Measurements from ENCODE around the gene GPR171.
"Not testable (repeated sequence)": the region's sequence is repeated elsewhere in the genome, so short reads cannot be mapped to it uniquely, and the experiment has no call there.

The GPR171 gene

GRCh38 chr3:151203051-151203420 is at the start of gene GPR171:
Gene GPR171, minus strand, starts transcription at chr3:151203216. Its CDS starts 3,830 bp downstream, at chr3:151199386.
- no peak for DNase-seq (ENCODE audit: low read depth)

GRCh38 chr3:151248772-151249337 is 45.8 kb upstream of the GPR171 start:
- DNase-seq (ENCODE audit: low read depth): no peak

GRCh38 chr3:151242006-151242405 is 39.0 kb upstream of the GPR171 start:
- not testable (repeated sequence) for DNase-seq (ENCODE audit: low read depth)

- DNase-seq (ENCODE audit: low read depth): no peak
Observed at GRCh38 chr3:151236736-151237135, 33.7 kb upstream of the GPR171 start.

- DNase-seq (ENCODE audit: low read depth): no peak
Observed at GRCh38 chr3:151236316-151236715, 33.3 kb upstream of the GPR171 start.

GRCh38 chr3:151234825-151235224 is 31.8 kb upstream of the GPR171 start:
- DNase-seq (ENCODE audit: low read depth): no peak

GRCh38 chr3:151232991-151233390 is 30.0 kb upstream of the GPR171 start:
- DNase-seq (ENCODE audit: low read depth): no peak

- not testable (repeated sequence) for DNase-seq (ENCODE audit: low read depth)
Observed at GRCh38 chr3:151232403-151232802, 29.4 kb upstream of the GPR171 start.

GRCh38 chr3:151230646-151231045 is 27.6 kb upstream of the GPR171 start:
- no peak for DNase-seq (ENCODE audit: low read depth)

- no peak for DNase-seq (ENCODE audit: low read depth)
Observed at GRCh38 chr3:151228666-151229040, 25.6 kb upstream of the GPR171 start.

GRCh38 chr3:151227807-151228665 is 25.0 kb upstream of the GPR171 start:
- no peak for DNase-seq (ENCODE audit: low read depth)

- no peak for DNase-seq (ENCODE audit: low read depth)
Observed at GRCh38 chr3:151227266-151227806, 24.3 kb upstream of the GPR171 start.

GRCh38 chr3:151226825-151227224 is 23.8 kb upstream of the GPR171 start:
- DNase-seq (ENCODE audit: low read depth): no peak

GRCh38 chr3:151226088-151226563 is 23.1 kb upstream of the GPR171 start:
- no peak for DNase-seq (ENCODE audit: low read depth)

- no peak for DNase-seq (ENCODE audit: low read depth)
Observed at GRCh38 chr3:151225040-151225975, 22.3 kb upstream of the GPR171 start.

- DNase-seq (ENCODE audit: low read depth): no peak
Observed at GRCh38 chr3:151224268-151224866, 21.4 kb upstream of the GPR171 start.

- DNase-seq (ENCODE audit: low read depth): peak; percentile 46
Observed at GRCh38 chr3:151219056-151219455, 16.0 kb upstream of the GPR171 start.

GRCh38 chr3:151218136-151218535 is 15.1 kb upstream of the GPR171 start:
- DNase-seq (ENCODE audit: low read depth): no peak

GRCh38 chr3:151216641-151217607 is 13.9 kb upstream of the GPR171 start:
- no peak for DNase-seq (ENCODE audit: low read depth)

GRCh38 chr3:151214459-151214858 is 11.4 kb upstream of the GPR171 start:
- no peak for DNase-seq (ENCODE audit: low read depth)

Measured in GM04504 (cell line).